NCI-H1417 treated with DMSO at 0.1 percent for 48 hours (cell line): ENCODE results near the gene UBALD2.
"Not testable (repeated sequence)": the region's sequence is repeated elsewhere in the genome, so short reads cannot be mapped to it uniquely, and the experiment has no call there.

ENCODE experiments used
- DNase-seq: peaks from one replicate; lab custom pipeline; 2025; lab: John Stamatoyannopoulos, UW

UBALD2 gene

DNA sequence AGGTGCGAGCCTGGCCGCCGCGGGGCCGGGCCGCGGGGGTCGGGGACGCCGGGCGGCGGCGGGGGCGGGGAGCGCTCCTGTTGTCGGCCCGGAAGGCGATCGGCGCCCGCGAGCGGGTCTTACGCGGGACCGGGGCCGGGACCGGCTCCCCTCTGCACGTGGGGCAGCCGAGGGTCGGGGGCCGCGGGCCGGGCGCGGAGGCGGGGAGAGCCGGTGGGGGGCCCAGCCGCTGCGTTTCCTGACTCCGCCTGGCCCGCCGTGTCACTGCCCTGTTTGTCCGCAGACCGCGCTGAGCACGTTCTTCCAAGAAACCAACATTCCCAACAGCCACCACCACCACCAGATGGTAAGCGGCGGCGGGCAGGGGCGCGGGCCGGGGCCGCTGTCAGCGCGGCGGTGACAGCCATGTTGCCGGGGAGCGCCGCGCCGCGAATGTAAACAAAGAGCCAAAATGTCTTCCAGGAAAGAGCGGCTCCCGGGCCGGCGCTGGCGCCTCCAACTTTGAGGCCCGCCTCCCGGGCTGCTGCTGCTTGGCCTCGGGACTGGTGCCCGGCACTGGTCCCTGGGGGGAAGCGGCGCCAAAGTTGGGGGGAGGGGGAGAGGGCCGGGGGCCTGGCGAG, 586 bp downstream of the UBALD2 start:
- DNase-seq, result no peak

DNA sequence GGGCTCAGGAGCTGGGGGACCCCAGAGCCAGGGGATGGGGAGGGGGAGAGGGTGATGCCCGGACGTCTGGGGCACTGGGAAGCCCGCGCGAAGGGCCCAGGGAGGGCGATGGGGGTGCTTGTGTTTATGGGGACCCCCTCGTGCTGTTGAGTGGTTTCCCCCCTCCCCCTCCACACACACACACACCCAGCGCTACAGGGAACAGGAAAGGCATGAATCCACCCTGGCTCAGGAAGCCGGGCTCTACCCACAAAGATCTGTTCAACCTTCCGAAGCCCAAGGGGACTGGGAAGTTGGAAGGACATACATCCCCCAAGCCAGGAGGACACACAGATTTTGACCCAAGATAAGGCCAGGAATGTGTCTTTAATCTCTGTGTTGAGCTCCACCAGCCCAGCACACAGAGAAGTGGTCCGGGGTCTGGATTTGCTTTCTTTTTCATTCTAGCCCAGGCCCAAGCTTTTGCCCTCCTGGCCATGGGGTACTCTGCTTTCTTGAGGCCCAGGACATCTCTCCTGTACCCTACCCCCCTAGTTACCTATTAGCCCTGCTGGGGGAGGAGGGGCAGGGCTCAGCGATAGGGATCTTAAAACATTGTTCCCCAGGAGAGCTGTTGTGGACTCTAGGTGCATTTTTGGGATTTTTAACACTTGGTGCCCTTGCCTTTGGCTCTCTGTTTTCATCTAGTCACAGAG, 1.2 kb downstream of the UBALD2 start:
- no peak for DNase-seq

DNA sequence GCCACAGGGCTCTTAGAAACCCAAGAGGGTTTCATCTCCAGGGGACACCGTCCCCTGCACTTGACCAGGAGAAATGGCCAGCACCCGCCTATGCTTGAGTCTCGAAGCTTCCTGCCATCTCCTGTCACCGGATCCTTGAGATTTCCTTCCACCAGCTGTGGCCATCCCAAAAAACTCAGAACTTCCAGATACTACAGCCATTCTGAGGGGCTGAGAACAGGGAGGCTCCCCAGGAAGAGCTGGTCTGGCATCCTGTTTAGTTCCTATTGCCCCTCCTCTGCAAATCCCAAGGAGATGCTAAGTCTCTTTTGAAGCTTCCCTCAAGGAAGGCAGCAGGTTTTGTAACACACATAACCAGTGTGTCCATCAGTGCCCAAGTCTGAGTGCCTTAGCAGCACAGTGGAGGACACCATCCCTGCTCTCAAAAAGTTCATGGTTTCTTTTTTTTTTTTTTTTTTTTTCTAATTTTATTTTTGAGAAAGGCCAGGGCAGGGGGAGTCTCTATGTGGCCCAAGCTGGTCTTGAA, 2.0 kb downstream of the UBALD2 start:
- DNase-seq, result no peak

DNA sequence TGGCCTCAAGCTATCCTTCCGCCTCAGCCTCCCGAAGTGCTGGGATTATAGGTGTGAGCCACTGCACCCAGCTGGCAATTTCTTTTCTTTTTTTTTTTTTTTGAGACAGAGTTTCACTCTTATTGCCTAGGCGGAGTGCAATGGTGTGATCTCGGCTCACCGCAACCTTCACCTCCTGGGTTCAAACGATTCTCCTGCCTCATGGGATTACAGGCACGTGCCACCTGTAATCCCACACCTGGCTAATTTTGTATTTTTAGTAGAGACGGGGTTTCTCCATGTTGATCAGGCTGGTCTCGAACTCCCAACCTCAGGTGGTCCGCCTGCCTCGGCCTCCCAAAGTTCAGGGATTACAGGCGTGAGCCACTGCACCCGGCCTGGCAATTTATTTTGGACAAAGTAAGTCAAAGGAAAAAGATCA, 2.4 kb downstream of the UBALD2 start:
- DNase-seq, result not testable (repeated sequence)

DNA sequence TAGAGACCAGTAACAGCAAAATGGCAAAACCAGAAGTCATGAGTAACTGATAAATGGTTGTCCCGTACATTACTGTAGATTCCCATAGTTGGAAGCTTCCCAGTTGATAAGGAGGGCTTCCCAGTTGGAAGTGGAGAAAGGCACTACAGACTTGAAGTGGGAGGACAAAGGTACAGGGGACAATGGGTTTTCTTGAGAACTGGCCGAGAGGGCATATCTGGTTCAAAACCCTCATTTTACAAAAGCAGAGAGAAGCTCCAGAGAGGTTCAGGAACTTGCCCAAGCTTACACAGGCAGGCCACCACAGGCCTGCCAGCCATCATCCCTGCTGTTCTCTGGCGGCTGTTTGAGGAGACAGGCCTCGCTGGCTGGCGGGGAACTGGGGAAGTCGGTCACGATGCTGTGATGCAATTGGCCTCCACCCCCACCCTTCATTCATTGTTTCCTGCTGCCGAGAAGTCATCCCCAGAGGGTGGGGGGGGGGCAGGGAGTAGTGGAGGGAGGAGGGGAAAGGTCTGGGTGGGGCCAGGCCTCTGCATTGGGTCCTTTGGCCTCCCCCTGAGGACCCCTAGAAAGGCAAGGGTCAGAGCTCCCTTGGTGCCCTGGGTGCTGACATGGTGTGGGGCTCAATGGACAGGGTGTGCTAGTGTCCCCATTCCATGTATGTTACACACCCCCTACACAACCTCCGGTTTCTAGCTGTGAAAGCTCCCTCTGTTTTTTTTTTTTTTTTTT, 3.0 kb downstream of the UBALD2 start:
- no peak for DNase-seq

DNA sequence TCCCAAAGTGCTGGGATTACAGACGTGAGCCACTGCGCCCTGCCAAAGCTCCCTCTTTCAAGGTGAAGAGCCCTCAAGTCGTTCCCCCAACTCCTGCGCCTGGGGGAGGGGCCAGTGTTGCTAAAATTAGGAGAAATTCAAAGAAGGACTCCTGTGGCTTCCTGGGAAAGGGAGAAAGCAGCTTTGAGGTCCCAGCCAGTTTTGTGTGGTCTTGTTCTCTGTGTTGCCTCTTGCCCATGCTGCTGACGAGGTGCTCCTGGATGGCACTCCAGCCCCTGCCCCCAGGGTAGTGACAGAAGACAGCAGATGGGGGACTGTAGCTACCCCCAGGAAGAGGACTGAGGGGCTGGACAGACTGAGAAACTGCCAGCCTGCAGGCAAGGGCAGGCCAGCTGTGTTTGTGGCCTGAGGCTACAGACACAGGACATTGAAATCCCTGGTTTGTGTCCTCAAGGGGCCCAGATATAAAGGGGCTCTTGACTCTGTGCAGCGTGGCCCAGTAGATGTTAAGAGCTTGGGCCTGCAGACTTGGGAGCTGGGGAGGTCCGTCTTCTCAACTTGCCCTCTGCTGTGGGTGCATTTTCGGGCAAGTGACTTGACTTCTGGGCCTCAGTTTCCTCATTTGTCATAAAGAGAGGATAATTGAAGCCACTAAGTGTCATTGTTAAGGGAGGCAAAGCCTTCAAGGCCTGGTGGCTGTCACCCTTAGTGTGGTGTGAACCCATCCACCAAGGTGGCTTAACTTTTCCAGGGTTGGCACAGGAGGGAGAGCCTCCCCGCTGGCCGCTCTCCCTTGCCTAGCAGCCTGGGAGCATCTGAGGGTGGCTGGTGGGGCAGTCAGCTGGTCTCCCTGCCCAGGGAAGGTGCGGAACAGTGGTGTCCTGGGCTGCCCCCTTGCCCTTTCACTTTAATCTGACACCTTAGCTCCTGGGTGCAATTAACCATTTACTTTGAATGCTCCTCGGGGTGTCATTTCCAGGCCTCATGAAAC, 4.1 kb downstream of the UBALD2 start:
- DNase-seq, result no peak

DNA sequence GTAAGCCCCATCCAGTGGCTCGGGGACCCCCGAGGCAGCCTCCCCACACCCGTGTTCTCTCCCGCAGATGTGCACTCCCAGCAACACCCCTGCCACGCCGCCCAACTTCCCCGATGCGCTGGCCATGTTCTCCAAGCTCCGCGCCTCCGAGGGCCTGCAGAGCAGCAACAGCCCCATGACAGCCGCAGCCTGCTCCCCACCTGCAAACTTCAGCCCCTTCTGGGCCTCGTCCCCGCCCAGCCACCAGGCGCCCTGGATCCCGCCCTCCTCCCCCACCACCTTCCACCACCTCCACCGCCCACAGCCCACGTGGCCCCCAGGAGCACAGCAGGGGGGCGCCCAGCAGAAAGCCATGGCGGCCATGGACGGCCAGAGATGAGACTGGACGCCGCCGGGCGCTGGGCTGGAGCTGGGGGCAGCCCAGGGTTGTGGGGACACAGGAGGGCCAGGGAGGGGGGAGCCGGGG, 5.0 kb downstream of the UBALD2 start:
- DNase-seq, result no peak

DNA sequence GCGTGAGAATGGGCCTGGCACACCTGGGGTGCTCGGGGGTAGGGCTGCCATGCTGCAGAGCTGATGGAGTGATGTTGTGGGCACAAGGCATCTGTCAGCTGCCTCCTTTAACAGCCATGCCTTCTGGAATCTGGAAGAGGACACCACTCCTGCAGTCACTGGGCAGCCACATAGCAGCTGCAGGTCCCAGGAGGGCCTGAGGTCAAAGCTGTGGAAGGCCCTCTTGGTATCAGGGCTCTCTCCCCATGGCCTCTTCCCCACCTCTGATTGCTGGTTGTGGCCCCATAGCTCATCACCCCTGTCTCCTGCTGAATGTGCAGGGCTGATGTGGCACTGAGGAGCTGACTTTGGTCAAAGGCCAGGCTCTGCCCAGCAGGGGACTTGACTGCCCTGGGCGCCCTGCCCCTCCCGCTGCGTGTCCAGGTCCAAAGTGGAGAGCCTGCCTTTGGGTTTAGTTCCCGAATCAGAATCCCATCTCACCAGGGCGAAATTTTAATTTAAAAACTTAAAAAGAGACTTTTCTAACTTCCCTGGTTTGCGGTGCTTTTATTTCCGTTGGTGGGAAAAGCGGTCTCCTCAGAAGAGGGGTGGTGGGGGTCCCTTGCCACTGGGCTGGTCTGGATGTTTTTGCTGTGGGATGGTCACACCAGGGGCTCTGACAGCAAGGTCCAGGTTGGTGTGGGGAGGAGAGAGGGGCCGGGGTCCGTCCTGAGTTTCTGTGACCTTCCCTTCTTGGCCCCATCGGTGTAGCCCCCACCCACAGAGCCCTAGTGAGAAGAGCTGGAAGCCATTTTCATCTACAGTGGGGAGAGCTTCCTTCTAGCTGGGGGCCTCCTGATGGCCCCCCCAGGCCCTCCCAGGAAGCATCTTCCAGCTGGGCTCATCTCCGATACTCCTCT, 5.9 kb downstream of the UBALD2 start:
- DNase-seq, result no peak

DNA sequence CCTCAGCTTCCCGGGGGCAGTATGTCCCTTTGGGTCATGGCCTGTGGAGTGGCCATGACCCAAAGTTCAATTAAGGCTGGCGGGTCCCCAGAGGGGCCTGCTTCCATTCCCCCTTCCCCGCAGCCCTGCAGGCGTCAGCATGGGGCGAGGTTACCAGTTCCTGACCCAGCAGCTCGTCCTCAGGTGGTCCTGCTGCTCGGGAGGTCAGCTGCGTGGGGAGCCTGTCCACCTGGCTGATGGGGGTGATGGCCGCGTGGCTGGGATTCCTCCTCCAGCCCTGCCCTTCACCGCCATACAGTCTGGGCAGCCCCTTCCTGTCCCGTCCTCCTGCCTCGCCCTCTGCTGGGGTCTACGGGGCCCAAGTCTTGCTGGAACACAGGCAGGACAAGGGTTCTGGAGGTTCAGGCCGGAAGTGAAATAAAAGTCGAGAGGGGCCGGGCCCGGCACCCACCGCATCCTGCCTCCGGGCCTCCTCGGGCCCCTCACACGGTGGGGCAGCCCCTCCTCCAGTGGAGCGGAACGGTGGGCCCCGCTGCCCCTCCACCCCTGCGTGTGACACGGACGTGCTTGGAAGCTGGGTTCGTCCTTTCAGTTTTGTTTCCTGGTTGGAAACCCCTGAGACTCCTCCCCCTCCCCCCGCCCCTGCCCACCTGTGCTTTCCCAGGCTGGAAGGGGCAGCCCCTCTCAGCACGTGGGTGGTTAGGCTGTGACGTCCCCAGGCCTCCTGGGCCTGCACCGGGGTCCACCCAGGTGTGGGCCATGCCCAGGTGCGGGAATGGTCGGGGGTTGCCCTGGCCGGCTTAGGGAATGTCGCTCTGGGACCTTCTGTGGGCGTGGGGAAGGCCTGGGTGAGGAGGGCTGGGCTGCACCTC, 6.8 kb downstream of the UBALD2 start:
- no peak for DNase-seq

DNA sequence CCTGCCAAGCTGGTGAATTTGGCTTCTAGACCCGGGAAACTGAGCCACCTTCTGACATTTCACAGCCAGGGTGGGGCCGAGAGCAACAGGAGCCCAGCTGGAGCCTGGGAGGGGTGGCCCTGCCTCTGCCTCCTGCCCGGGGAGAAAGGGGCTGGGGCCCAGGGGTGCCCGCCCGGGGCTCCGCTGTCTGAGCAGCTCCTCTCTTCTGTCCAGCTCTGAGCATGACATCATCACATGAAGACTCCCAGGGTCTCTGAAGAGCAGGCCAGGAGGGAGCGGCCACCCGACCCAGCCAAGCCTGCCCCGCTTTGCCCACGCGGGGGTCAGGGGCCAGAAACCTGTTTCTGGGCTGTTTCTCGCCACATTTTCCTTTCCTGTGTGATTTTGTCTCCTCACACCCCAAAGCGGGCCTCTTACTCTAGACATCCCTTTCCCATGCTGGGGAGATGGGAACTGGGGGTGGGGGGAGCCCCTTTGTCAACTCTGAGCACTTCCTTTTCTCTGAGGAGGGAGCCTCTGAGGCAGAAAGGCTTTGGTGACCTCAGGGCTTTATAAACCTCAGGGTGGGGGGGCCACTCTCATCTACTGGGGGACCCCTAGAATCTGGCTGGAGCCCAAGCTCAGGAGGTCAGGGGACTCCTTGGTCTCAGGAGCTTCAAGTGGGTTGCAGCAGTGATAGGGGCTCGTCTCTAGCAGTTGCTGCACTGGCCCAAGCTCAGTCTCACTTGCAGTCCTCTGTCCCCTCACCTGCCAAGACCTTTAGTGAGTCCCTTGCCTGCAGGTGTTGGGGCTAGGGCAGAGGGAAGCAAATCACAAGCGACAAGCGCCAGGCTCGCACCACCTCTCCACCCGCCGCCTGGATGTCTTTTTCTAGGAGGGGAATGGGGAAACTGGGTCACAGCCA, 7.6 kb downstream of the UBALD2 start:
- no peak for DNase-seq

DNA sequence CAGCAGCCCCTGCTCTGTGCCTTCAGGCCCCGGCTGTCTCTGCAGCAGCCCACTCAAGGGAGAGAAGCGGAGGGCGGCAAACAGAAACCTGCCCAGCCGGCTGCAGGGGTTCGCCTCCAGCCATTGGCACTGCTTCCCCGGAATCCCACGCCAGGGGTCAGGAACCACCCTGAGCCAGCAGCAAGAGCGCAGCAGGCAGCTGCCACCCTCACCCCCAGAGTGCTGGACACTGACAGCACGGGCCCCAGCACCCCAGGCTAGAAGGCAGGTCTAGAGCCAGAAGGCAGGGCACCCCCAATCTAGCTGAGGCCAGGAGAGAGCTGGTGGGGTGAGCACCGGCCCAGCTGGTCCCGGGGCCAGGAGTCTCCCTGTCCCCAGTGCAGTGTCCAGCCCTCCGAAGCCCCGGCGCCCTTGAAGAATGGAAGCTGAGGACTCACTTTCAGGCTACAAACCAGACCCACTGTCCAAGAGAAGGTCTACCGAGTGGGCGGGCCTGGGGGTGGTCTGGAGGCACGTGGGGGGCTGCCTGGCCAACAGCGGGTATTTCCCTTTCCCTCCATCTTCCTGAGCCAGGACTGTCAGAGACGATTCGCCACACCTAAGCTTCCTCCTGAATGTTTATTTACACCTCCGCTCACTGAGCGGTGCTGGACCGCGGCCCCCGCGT, 8.4 kb downstream of the UBALD2 start:
- no peak for DNase-seq

DNA sequence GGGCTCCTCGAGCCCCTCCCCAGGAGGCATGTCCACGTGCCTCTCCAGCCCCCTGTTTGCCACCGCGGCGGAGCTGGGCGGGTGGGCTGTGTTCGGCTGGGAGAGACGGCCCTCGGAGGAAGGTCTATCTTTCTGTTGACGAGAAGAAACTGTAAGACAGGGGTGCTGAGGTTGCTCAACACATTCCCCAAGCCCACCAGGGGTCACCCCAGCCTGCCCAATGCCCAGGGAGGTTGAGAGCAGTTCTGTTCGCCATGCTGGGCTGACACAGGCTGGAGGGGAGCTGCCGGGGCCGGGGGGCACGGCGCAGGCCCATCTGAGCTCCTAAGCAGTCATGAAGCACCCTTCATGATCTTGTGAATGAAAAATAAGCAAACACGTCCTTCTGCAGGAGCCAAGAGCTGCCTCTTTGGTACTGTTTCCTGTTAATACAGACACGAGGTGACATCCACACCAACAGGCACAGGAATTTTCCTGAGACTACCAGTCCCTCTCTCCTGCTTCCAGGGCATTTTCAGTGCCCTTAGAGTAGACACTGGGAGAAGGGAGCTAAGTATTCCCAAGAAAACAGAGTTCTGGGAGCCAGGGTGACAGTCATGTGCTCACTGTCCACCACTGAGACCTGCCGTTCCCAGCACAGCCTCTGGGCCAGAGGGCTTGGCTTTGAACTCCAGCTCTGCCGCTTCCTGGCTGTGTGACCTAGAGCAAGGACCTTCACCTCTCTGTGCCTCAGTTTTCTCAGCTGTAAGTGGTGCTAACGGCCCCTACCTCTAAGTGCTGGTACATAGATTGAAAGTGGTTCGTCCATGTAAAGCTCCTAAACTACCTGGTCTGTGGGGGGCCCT, 9.2 kb downstream of the UBALD2 start:
- DNase-seq, result no peak

DNA sequence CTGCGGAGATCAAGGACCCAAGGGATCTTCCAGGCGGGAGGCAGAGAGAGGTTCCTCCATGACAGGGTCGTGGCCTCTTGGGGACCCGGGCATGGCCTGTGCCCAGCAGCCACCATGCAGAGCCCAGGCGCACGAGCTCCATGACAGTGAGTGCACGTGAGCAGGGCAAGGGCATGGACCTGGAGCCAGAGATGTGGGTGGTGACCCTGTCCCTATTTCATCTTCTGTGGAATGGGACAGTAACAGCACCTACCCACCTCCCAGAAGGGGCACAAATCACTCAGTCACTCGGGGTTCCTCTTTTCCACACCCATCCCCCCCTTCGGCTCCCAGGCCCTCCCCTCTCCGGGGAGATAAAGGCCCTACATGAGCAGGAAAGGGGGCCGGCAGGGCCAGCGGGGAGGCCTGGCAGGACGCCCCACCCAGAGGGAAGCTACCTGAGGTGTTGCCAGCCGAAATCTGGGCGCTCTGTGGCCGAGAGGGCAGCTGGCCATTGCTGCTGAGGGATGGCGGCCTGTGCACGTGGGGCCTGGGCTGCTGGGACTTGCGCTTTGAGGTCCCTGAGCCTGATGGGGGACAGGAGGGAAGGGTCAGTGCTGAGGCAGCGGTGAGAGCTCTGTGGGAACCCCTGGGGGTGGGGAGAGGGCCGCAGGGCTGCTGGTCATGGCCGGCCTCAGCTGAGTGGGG, 10.4 kb downstream of the UBALD2 start:
- no peak for DNase-seq

DNA sequence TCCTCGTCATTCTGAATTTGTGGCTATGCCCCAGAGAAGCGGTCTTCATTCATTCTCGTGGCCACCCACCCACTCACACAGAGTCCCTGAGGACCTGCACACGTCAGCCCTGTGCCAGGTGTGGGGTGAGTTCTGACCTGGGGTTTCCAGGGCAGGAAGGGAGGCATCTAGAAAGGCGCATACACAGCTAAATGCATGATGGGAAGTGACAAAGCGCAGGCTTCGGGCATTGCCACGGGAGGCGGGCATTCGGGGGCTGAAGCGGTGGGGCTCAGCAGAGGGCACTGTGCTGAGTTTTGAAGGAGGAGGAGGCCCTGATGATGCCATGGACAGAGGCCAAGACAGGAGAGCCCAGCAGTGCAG, 10.9 kb downstream of the UBALD2 start:
- no peak for DNase-seq

DNA sequence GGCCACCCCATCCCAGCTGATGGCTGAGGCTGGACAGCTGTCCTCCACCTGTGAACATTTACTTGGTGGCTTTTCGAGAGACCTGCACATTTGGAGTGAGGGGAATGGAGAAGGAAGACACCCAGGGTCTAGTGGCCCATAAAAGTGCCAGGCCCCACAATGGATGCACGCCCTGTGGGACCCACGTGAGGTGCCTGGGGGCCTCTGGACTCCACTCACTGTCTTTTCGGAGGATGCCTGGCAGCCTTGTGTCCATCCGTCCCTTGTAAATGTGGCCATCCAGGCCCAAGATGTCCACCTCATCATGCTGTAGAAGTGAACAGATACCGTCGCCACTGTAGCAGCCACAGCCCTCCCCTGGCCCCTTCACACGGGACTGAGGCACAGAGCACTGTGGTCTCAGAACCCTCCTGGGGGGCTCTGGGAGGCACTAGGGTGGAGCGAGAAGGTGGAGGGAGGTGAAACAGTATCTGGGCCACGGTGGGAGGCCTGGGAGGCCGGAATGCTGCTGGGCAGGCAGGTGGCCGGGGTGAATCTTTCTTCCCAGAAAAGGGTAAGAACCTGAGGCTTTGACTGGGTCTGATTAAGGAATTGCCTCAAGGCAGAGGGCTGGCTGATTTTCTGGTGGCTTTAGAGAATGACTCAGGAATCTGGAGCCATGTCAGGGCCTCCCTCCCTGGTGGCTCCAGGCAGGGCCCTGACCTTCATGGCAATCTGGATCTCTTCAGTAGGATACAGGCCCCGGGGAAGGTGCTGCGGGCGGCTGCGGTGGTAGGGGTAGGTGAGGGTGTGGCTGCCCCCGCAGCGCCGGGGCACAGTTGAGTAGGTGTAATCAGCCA, 11.5 kb downstream of the UBALD2 start:
- DNase-seq, result no peak
